GM23338 (cell line): ENCODE measurements around the gene CDC14B. TPM values are rescaled to one million over a fixed set of nuclear protein-coding genes. Genes with fewer than 3 reads are reported as not detected.

ENCODE experiments used
- ATAC-seq: fragments of 200-7000 bp; cut with Tn5 transposase; 3 replicates; pipeline ENCODE4 v1.9.1; 2020
- DNase-seq: peaks from one replicate; pipeline ENCODE4 v3.0.0-alpha.2; 2015; ENCODE audit warnings: low spot score
- H2AFZ ChIP-seq: fragments of 200-600 bp; sonication (generic); 2 replicates; pipeline ENCODE4 v1.8.0; 2016; ENCODE audit warnings: antibody characterized with exemption, mild to moderate bottlenecking, moderate library complexity
- H3F3A ChIP-seq: fragments of 200-600 bp; sonication (generic); replicated peaks from 2 replicates; pipeline ENCODE4 v1.8.0; 2017; ENCODE audit warnings: antibody characterized with exemption, mixed run types, low read depth
- H3K27ac ChIP-seq: fragments of 200-600 bp; sonication (generic); 2 replicates; pipeline ENCODE4 v1.6.1; 2016; ENCODE audit warnings: low read depth
- H3K27me3 ChIP-seq: fragments of 200-600 bp; sonication (generic); 2 replicates; pipeline ENCODE4 v1.8.0; 2016; ENCODE audit warnings: mild to moderate bottlenecking, mixed run types, moderate library complexity; ENCODE audit not compliant: insufficient read depth
- H3K36me3 ChIP-seq: fragments of 200-600 bp; sonication (generic); 2 replicates; pipeline ENCODE4 v1.8.0; 2016; ENCODE audit warnings: mild to moderate bottlenecking; ENCODE audit not compliant: insufficient read depth
- H3K4me1 ChIP-seq: fragments of 200-600 bp; sonication (generic); 2 replicates; pipeline ENCODE4 v1.8.0; 2016; ENCODE audit warnings: mild to moderate bottlenecking, moderate library complexity; ENCODE audit not compliant: insufficient read depth
- H3K4me2 ChIP-seq: fragments of 200-600 bp; sonication (generic); 2 replicates; pipeline ENCODE4 v1.7.1; 2017; ENCODE audit warnings: mixed run types
- H3K4me3 ChIP-seq: fragments of 200-600 bp; sonication (generic); 2 replicates; pipeline ENCODE4 v1.6.1; 2016; ENCODE audit warnings: mixed run types
- H3K79me2 ChIP-seq: fragments of 200-600 bp; sonication (generic); replicated peaks from 2 replicates; pipeline ENCODE4 v1.8.0; 2017; ENCODE audit warnings: mild to moderate bottlenecking; ENCODE audit not compliant: insufficient read depth
- H3K9me2 ChIP-seq: fragments of 200-600 bp; sonication (generic); 2 replicates; pipeline ENCODE4 v1.8.0; 2017; ENCODE audit not compliant: insufficient read depth
- H4K20me1 ChIP-seq: fragments of 200-600 bp; sonication (generic); replicated peaks from 2 replicates; pipeline ENCODE4 v1.8.0; 2017; ENCODE audit warnings: mild to moderate bottlenecking; ENCODE audit not compliant: insufficient read depth
- H3K27ac Mint-ChIP-seq: 2 replicates; pipeline ENCODE4 v1.8.0; 2020; ENCODE audit warnings: inconsistent platforms, mild to moderate bottlenecking, moderate library complexity, mixed read lengths
- H3K27me3 Mint-ChIP-seq: 3 replicates; pipeline ENCODE4 v1.8.0; 2022; ENCODE audit warnings: low read depth, mild to moderate bottlenecking, moderate library complexity, mixed read lengths, inconsistent platforms; ENCODE audit not compliant: insufficient read depth, poor library complexity
- H3K36me3 Mint-ChIP-seq: 3 replicates; pipeline ENCODE4 v1.8.0; 2021; ENCODE audit warnings: low read depth, mild to moderate bottlenecking, inconsistent platforms, moderate library complexity, mixed read lengths
- H3K4me1 Mint-ChIP-seq: 3 replicates; pipeline ENCODE4 v1.8.0; 2020; ENCODE audit warnings: mild to moderate bottlenecking, inconsistent platforms, mixed read lengths
- H3K4me3 Mint-ChIP-seq: 3 replicates; pipeline ENCODE4 v1.8.0; 2021; ENCODE audit warnings: moderate library complexity, mild to moderate bottlenecking, inconsistent platforms, mixed read lengths
- H3K9me3 Mint-ChIP-seq: 3 replicates; pipeline ENCODE4 v1.8.0; 2020; ENCODE audit warnings: moderate library complexity, mild to moderate bottlenecking, inconsistent platforms, mixed read lengths
- CREB1 ChIP-seq: fragments of 250-450 bp; sonication (Bioruptor Pico); IDR thresholded peaks from 2 replicates; pipeline ENCODE4 v1.5.0; 2020; ENCODE audit warnings: low read depth, mild to moderate bottlenecking, moderate library complexity
- EZH2 ChIP-seq: fragments of 200-600 bp; sonication (generic); IDR thresholded peaks from one replicate; pipeline ENCODE4 v1.8.0; 2017; ENCODE audit warnings: antibody characterized with exemption, mild to moderate bottlenecking, low read depth; ENCODE audit not compliant: unreplicated experiment
- EZH2phosphoT487 ChIP-seq: fragments of 200-600 bp; sonication (generic); IDR thresholded peaks from one replicate; pipeline ENCODE4 v1.8.1; 2018; ENCODE audit warnings: antibody characterized with exemption; ENCODE audit not compliant: unreplicated experiment
- JUNB ChIP-seq: IDR thresholded peaks from one replicate; pipeline ENCODE4 v1.6.1; 2016; ENCODE audit warnings: antibody characterized with exemption; ENCODE audit not compliant: unreplicated experiment
- NANOG ChIP-seq: IDR thresholded peaks from 2 replicates; pipeline ENCODE4 v1.6.1; 2016; ENCODE audit warnings: antibody characterized with exemption, borderline replicate concordance
- POLR2AphosphoS5 ChIP-seq: IDR thresholded peaks from 2 replicates; pipeline ENCODE4 v1.6.1; 2016; ENCODE audit warnings: antibody characterized with exemption, low read depth
- STAT1 ChIP-seq: IDR thresholded peaks from one replicate; pipeline ENCODE4 v1.6.1; 2016; ENCODE audit warnings: antibody characterized with exemption; ENCODE audit not compliant: unreplicated experiment
- ZNF114 ChIP-seq: fragments of 250-450 bp; sonication (Bioruptor Pico); IDR thresholded peaks from 2 replicates; pipeline ENCODE4 v1.5.0; 2020; ENCODE audit warnings: mild to moderate bottlenecking, moderate library complexity
- ZNF331 ChIP-seq: fragments of 250-450 bp; sonication (Bioruptor Pico); IDR thresholded peaks from 2 replicates; pipeline ENCODE4 v1.5.0; 2020; ENCODE audit warnings: low read depth, mild to moderate bottlenecking, moderate library complexity
- polyA plus RNA-seq: library from polyadenylated mRNA; unstranded; fragments of >200 nt; fragmentation: Nextera tagmentation; extraction: Ambion mirVana; gene quantifications from 2 replicates; pipeline ENCODE4 v1.2.1, GENCODE V29; 2016
- total RNA-seq: library from RNA; depleted of rRNA; stranded (reverse); fragments of >200 nt; shearing (Covaris generic); gene quantifications from 2 replicates; pipeline ENCODE4 v1.2.3, GENCODE V29; 2014
- TF ChIP-seq, protein P1 (sequence below): IDR thresholded peaks from one replicate; pipeline ENCODE4 v1.6.1; 2018; ENCODE audit warnings: antibody characterized with exemption; ENCODE audit not compliant: unreplicated experiment
- TF ChIP-seq, protein P2 (sequence below): IDR thresholded peaks from 2 replicates; pipeline ENCODE4 v1.6.1; 2016; ENCODE audit warnings: antibody characterized with exemption
- TF ChIP-seq, protein P3 (sequence below): fragments of 250-450 bp; sonication (Bioruptor Pico); IDR thresholded peaks from 2 replicates; pipeline ENCODE4 v1.5.0; 2020; ENCODE audit warnings: mild to moderate bottlenecking, moderate library complexity

Gene CDC14B
- total and polyA plus RNA-seq, 2 experiments from 2014 or later: 12.2 to 52.1 TPM

DNA sequence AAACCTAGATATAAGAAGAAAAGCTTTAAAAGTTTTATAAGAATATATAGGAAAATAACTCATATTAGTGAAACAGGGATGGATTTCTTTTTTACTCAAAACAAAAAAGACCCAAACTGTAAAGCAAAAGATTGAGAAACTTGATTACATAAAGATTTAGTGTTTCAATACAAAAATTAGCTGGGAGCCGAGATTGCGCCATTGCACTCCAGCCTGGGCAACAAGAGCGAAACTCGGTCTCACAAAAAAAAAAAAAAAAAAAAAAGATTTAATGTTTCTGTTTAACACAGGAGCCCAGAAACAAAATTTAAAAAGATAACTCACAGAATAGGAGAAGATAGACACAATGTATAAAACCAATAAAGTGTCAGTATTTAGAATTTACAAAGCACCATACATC lies 45.2 kb downstream of the CDC14B start:
- no peak for DNase-seq
- H3K4me3 Mint-ChIP-seq: no peak overlapping the region
- Histone ChIP-seq H3K36me3 (no peaks in the 10 kb centered on the region), H3K79me2 (peaks cover 100% of the 10 kb centered on the region), H3F3A (no peaks in the 10 kb centered on the region), H3K4me3 (no peak overlapping the region), H3K9me2 (no peaks in the 10 kb centered on the region), H2AFZ (no peak overlapping the region), H3K27ac (no peak overlapping the region), H4K20me1 (peaks cover 22% of the 10 kb centered on the region), H3K4me2 (no peak overlapping the region), H3K27me3 (no peaks in the 10 kb centered on the region), H3K4me1 (no peaks in the 10 kb centered on the region; the same call in 1 of the 2 replicates)
- ATAC-seq: no peak
- H3K4me1 Mint-ChIP-seq: peaks cover 28% of the 10 kb centered on the region
- TF ChIP-seq, protein P1, sequence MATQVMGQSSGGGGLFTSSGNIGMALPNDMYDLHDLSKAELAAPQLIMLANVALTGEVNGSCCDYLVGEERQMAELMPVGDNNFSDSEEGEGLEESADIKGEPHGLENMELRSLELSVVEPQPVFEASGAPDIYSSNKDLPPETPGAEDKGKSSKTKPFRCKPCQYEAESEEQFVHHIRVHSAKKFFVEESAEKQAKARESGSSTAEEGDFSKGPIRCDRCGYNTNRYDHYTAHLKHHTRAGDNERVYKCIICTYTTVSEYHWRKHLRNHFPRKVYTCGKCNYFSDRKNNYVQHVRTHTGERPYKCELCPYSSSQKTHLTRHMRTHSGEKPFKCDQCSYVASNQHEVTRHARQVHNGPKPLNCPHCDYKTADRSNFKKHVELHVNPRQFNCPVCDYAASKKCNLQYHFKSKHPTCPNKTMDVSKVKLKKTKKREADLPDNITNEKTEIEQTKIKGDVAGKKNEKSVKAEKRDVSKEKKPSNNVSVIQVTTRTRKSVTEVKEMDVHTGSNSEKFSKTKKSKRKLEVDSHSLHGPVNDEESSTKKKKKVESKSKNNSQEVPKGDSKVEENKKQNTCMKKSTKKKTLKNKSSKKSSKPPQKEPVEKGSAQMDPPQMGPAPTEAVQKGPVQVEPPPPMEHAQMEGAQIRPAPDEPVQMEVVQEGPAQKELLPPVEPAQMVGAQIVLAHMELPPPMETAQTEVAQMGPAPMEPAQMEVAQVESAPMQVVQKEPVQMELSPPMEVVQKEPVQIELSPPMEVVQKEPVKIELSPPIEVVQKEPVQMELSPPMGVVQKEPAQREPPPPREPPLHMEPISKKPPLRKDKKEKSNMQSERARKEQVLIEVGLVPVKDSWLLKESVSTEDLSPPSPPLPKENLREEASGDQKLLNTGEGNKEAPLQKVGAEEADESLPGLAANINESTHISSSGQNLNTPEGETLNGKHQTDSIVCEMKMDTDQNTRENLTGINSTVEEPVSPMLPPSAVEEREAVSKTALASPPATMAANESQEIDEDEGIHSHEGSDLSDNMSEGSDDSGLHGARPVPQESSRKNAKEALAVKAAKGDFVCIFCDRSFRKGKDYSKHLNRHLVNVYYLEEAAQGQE: no peak
- no peak for TF ChIP-seq NANOG
- no peak for TF ChIP-seq POLR2AphosphoS5
- TF ChIP-seq EZH2phosphoT487: no peak
- no peak for TF ChIP-seq STAT1
- no peak for TF ChIP-seq CREB1 (CRISPR knock-in tag)
- TF ChIP-seq, protein P2, sequence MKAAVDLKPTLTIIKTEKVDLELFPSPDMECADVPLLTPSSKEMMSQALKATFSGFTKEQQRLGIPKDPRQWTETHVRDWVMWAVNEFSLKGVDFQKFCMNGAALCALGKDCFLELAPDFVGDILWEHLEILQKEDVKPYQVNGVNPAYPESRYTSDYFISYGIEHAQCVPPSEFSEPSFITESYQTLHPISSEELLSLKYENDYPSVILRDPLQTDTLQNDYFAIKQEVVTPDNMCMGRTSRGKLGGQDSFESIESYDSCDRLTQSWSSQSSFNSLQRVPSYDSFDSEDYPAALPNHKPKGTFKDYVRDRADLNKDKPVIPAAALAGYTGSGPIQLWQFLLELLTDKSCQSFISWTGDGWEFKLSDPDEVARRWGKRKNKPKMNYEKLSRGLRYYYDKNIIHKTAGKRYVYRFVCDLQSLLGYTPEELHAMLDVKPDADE: no peak
- TF ChIP-seq JUNB: no peak
- TF ChIP-seq, protein P3, sequence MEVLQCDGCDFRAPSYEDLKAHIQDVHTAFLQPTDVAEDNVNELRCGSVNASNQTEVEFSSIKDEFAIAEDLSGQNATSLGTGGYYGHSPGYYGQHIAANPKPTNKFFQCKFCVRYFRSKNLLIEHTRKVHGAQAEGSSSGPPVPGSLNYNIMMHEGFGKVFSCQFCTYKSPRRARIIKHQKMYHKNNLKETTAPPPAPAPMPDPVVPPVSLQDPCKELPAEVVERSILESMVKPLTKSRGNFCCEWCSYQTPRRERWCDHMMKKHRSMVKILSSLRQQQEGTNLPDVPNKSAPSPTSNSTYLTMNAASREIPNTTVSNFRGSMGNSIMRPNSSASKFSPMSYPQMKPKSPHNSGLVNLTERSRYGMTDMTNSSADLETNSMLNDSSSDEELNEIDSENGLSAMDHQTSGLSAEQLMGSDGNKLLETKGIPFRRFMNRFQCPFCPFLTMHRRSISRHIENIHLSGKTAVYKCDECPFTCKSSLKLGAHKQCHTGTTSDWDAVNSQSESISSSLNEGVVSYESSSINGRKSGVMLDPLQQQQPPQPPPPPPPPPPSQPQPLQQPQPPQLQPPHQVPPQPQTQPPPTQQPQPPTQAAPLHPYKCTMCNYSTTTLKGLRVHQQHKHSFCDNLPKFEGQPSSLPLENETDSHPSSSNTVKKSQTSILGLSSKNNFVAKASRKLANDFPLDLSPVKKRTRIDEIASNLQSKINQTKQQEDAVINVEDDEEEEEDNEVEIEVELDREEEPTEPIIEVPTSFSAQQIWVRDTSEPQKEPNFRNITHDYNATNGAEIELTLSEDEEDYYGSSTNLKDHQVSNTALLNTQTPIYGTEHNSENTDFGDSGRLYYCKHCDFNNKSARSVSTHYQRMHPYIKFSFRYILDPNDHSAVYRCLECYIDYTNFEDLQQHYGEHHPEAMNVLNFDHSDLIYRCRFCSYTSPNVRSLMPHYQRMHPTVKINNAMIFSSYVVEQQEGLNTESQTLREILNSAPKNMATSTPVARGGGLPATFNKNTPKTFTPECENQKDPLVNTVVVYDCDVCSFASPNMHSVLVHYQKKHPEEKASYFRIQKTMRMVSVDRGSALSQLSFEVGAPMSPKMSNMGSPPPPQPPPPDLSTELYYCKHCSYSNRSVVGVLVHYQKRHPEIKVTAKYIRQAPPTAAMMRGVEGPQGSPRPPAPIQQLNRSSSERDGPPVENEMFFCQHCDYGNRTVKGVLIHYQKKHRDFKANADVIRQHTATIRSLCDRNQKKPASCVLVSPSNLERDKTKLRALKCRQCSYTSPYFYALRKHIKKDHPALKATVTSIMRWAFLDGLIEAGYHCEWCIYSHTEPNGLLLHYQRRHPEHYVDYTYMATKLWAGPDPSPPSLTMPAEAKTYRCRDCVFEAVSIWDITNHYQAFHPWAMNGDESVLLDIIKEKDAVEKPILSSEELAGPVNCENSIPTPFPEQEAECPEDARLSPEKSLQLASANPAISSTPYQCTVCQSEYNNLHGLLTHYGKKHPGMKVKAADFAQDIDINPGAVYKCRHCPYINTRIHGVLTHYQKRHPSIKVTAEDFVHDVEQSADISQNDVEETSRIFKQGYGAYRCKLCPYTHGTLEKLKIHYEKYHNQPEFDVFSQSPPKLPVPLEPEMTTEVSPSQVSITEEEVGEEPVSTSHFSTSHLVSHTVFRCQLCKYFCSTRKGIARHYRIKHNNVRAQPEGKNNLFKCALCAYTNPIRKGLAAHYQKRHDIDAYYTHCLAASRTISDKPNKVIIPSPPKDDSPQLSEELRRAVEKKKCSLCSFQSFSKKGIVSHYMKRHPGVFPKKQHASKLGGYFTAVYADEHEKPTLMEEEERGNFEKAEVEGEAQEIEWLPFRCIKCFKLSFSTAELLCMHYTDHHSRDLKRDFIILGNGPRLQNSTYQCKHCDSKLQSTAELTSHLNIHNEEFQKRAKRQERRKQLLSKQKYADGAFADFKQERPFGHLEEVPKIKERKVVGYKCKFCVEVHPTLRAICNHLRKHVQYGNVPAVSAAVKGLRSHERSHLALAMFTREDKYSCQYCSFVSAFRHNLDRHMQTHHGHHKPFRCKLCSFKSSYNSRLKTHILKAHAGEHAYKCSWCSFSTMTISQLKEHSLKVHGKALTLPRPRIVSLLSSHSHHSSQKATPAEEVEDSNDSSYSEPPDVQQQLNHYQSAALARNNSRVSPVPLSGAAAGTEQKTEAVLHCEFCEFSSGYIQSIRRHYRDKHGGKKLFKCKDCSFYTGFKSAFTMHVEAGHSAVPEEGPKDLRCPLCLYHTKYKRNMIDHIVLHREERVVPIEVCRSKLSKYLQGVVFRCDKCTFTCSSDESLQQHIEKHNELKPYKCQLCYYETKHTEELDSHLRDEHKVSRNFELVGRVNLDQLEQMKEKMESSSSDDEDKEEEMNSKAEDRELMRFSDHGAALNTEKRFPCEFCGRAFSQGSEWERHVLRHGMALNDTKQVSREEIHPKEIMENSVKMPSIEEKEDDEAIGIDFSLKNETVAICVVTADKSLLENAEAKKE (CRISPR knock-in tag): no peak
- TF ChIP-seq EZH2: no peak
- TF ChIP-seq ZNF331 (CRISPR knock-in tag): no peak
- no peak for TF ChIP-seq ZNF114
- H3K27ac Mint-ChIP-seq: no peak overlapping the region
- H3K9me3 Mint-ChIP-seq: no peaks in the 10 kb centered on the region
- peaks cover 3% of the 10 kb centered on the region for H3K27me3 Mint-ChIP-seq
- H3K36me3 Mint-ChIP-seq: no peaks in the 10 kb centered on the region
